Measurements from ENCODE around the gene FLOT2. TPM values are rescaled to one million over a fixed set of nuclear protein-coding genes. Genes with fewer than 3 reads are reported as not detected.

FLOT2 gene
- total and polyA plus RNA-seq, 2 donors (not counting 3 experiments of a cell fraction or from before 2014, with no cell fraction given) = 169 to 180 TPM

- H3K4me1 ChIP-seq (ENCODE audit: control insufficient read depth, extremely low read depth, insufficient read depth, low read length) = peaks cover 42% of the 10 kb centered on the region
- dilution Hi-C loops (cut with MboI; ENCODE audit: extremely low pct_ligation_motif_present, low sequenced_read_pairs) (no loop called here), intact Hi-C loops (cut with micrococcal nuclease) (loop anchor here (5.0 kb wide), 1 partner anchor 48 kb away; the partner anchor contains the start of gene FLOT2)
- no peak for DNase-seq (ENCODE audit: low read depth, low spot score)
- ChIA-PET CTCF (interaction anchor here (0.7 to 2.4 kb wide), 8 partner anchors 8 to 298 kb away, joined by 3 to 11 read pairs (median 6); no protein-coding TSS in a partner anchor), POLR2A (no interaction called here)
- H3K9ac ChIP-seq (replicated peaks; ENCODE audit: extremely low read depth, insufficient read depth, low read length) = peak overlapping the region; percentile 66
- TF ChIP-seq POLR2AphosphoS5 (IDR thresholded peaks at IDR 0.05; ENCODE audit: insufficient read depth, low read depth, low read length) (no peak), MAX (IDR thresholded peaks at IDR 0.05; ENCODE audit: insufficient read depth, insufficient read length) (no peak), JUN (IDR thresholded peaks at IDR 0.05; ENCODE audit: borderline replicate concordance, insufficient read depth, insufficient read length, low read depth) (no peak), EZH2 (IDR thresholded peaks at IDR 0.05; ENCODE audit: borderline replicate concordance, low read depth, low read length, severe bottlenecking) (no peak), MYC (IDR thresholded peaks at IDR 0.05; ENCODE audit: low read depth, low read length) (no peak), POLR2A (IDR thresholded peaks at IDR 0.05; ENCODE audit: low read depth, low read length) (no peak), GATA2 (IDR thresholded peaks at IDR 0.05; ENCODE audit: insufficient read depth, insufficient read length, low read depth, low read length) (no peak), FOS (IDR thresholded peaks at IDR 0.05; ENCODE audit: borderline replicate concordance, insufficient read depth, low read length) (no peak)
- TF ChIP-seq, protein P1, sequence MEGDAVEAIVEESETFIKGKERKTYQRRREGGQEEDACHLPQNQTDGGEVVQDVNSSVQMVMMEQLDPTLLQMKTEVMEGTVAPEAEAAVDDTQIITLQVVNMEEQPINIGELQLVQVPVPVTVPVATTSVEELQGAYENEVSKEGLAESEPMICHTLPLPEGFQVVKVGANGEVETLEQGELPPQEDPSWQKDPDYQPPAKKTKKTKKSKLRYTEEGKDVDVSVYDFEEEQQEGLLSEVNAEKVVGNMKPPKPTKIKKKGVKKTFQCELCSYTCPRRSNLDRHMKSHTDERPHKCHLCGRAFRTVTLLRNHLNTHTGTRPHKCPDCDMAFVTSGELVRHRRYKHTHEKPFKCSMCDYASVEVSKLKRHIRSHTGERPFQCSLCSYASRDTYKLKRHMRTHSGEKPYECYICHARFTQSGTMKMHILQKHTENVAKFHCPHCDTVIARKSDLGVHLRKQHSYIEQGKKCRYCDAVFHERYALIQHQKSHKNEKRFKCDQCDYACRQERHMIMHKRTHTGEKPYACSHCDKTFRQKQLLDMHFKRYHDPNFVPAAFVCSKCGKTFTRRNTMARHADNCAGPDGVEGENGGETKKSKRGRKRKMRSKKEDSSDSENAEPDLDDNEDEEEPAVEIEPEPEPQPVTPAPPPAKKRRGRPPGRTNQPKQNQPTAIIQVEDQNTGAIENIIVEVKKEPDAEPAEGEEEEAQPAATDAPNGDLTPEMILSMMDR (IDR thresholded peaks at IDR 0.05; ENCODE audit: extremely low read depth in 1 of 2, insufficient read depth in 1 of 2, low read depth in 1 of 2, low read length in 2 of 2) = no peak
- H3K36me3 ChIP-seq (ENCODE audit: control insufficient read depth in 2 of 2, extremely low read depth in 1 of 2, insufficient read depth in 2 of 2, low read length in 2 of 2) = no peaks in the 10 kb centered on the region
- H4K20me1 ChIP-seq (replicated peaks; ENCODE audit: control insufficient read depth, extremely low read depth, insufficient read depth, low read length) = peaks cover 6% of the 10 kb centered on the region
- no peaks in the 10 kb centered on the region for H3K9me3 ChIP-seq (replicated peaks; ENCODE audit: control insufficient read depth, insufficient read depth, low read length)
- peak; percentile 8 for FAIRE-seq
- H3K9me1 ChIP-seq (replicated peaks; ENCODE audit: control insufficient read depth, extremely low read depth, insufficient read depth, low read length) = no peaks in the 10 kb centered on the region
- H3K4me3 ChIP-seq (replicated peaks in 1 of 3; ENCODE audit: insufficient read depth in 1 of 3, low read depth in 1 of 3, low read length in 3 of 3) = no peak overlapping the region
- peaks cover 80% of the 10 kb centered on the region for H3K79me2 ChIP-seq (ENCODE audit: control insufficient read depth, insufficient read depth, low read length)
- H3K4me2 ChIP-seq (ENCODE audit: insufficient read depth, low read length) = peak overlapping the region; percentile 55
- no peak overlapping the region for H2AFZ ChIP-seq (ENCODE audit: low read depth, low read length)
- H3K27me3 ChIP-seq (ENCODE audit: control insufficient read depth in 2 of 2, insufficient read depth in 2 of 2, low read length in 2 of 2) = no peaks in the 10 kb centered on the region
- no TSS peak for BruUV-seq (replicated peaks)
- H3K27ac ChIP-seq (ENCODE audit: insufficient read depth, low read depth, low read length) = peak overlapping the region; percentile 94
Observed at GRCh38 chr17:28944862-28945741, 47.6 kb upstream of the FLOT2 start.

All from endothelial cell of umbilical vein (primary cell).